Left lung (tissue), 10 donors: ENCODE data around the gene MID1. TPM values are rescaled to one million over a fixed set of nuclear protein-coding genes. Genes with fewer than 3 reads are reported as not detected.

Experiments
- ATAC-seq: fragments of 200-7000 bp; cut with Tn5 transposase; one replicate; pipeline ENCODE4 v1.9.1; 2020; ENCODE audit warnings: moderate library complexity
- DNase-seq, 4 donors: peaks; one replicate each; pipeline ENCODE4 v3.0.0-alpha.2; 2013 to 2020
- H3K27ac ChIP-seq, 2 donors: fragments of 200-600 bp; sonication (generic) in 1 of 2; one replicate each; pipeline versions ENCODE4 v1.5.0 to v1.8.0; 2020 to 2021
- H3K27me3 ChIP-seq, 2 donors: fragments of 200-600 bp; sonication (generic) in 1 of 2; one replicate each; pipeline versions ENCODE4 v1.5.0 to v1.8.0; 2020 to 2021
- H3K36me3 ChIP-seq, 2 donors: fragments of 200-600 bp; sonication (generic) in 1 of 2; one replicate each; pipeline versions ENCODE4 v1.5.0 to v1.8.0; 2020 to 2021
- H3K4me1 ChIP-seq, 2 donors: fragments of 200-600 bp; one replicate each; pipeline ENCODE4 v1.8.0; 2021
- H3K4me3 ChIP-seq, 2 donors: fragments of 200-600 bp; sonication (generic) in 1 of 2; one replicate each; pipeline versions ENCODE4 v1.5.0 to v1.8.0; 2020 to 2021; ENCODE audit warnings: mild to moderate bottlenecking in 1 of 2
- H3K9me3 ChIP-seq, 2 donors: fragments of 200-600 bp; sonication (generic) in 1 of 2; one replicate each; pipeline versions ENCODE4 v1.5.0 to v1.8.0; 2020 to 2021
- CTCF ChIP-seq, 2 donors: fragments of 200-600 bp; sonication (generic) in 1 of 2; IDR thresholded peaks; one replicate each; pipeline versions ENCODE4 v1.5.0 to v1.8.0; 2021; ENCODE audit warnings: antibody characterized with exemption in 2 of 2
- intact Hi-C, 2 donors: fragments of 100-400 bp; cut with DNase I; formaldehyde crosslinking; loops; one replicate each; pipeline versions ENCODE4 v1.11.2 to v1.14.2; 2022
- polyA plus RNA-seq, 6 donors: library from polyadenylated mRNA; unstranded; fragments of 120-200 nt; gene quantifications; one replicate each; pipeline ENCODE4 v1.2.1, GENCODE V29; 2013; ENCODE audit not compliant: insufficient read length in 6 of 6
- total RNA-seq, 2 donors: library from RNA; stranded (reverse); fragmentation: NEBNext Ultra II Directional; extraction: Animal tissue kit (Norgen Biotek cat#: 25700); gene quantifications; one replicate each; pipeline ENCODE4 v1.2.1, GENCODE V29; 2021
- donor health status: DM: no; HTN: yes; CAD: no.
- donor health status: DM: no; HTN: no; CAD: no.

The MID1 gene
- total and polyA plus RNA-seq, 8 donors, result 19.3 to 29.8 (median 24.2) TPM

GRCh38 chrX:10524578-10524977 is 95.8 kb downstream of the MID1 start:
- H3K9me3 ChIP-seq, result no peaks in the 10 kb centered on the region
- intact Hi-C loops, result no loop called here
- H3K4me3 ChIP-seq, result no peak overlapping the region
- H3K36me3 ChIP-seq, result no peaks in the 10 kb centered on the region
- DNase-seq (no peak), ATAC-seq (no peak)
- H3K27ac ChIP-seq, result no peak overlapping the region
- H3K4me1 ChIP-seq, result no peaks in the 10 kb centered on the region
- no peak for TF ChIP-seq CTCF (IDR thresholded peaks at IDR 0.05)
- no peaks in the 10 kb centered on the region for H3K27me3 ChIP-seq

- Histone ChIP-seq H3K36me3 (no peaks in the 10 kb centered on the region), H3K9me3 (no peaks in the 10 kb centered on the region), H3K27me3 (no peaks in the 10 kb centered on the region), H3K4me3 (no peak overlapping the region), H3K4me1 (no peaks in the 10 kb centered on the region), H3K27ac (no peak overlapping the region)
- intact Hi-C loops, result no loop called here
- DNase-seq, result no peak
- ATAC-seq, result peak; percentile 22
- no peak for TF ChIP-seq CTCF (IDR thresholded peaks at IDR 0.05)
Measured at GRCh38 chrX:10519761-10520160, 100.6 kb downstream of the MID1 start.

GRCh38 chrX:10519278-10519677 is 101.1 kb downstream of the MID1 start:
- TF ChIP-seq CTCF (IDR thresholded peaks at IDR 0.05), result no peak
- no peaks in the 10 kb centered on the region for H3K9me3 ChIP-seq
- ATAC-seq, result no peak
- DNase-seq, result no peak
- intact Hi-C loops, result no loop called here
- H3K27me3 ChIP-seq, result no peaks in the 10 kb centered on the region
- H3K36me3 ChIP-seq, result no peaks in the 10 kb centered on the region
- no peaks in the 10 kb centered on the region for H3K4me1 ChIP-seq
- no peak overlapping the region for H3K27ac ChIP-seq
- H3K4me3 ChIP-seq, result no peak overlapping the region

- DNase-seq, result no peak
- Histone ChIP-seq H3K27ac (no peak overlapping the region), H3K9me3 (no peaks in the 10 kb centered on the region), H3K4me1 (no peaks in the 10 kb centered on the region), H3K36me3 (no peaks in the 10 kb centered on the region), H3K4me3 (no peak overlapping the region), H3K27me3 (no peaks in the 10 kb centered on the region)
- intact Hi-C loops, result no loop called here
- ATAC-seq, result no peak
- no peak for TF ChIP-seq CTCF (IDR thresholded peaks at IDR 0.05)
Measured at GRCh38 chrX:10518073-10518472, 102.3 kb downstream of the MID1 start.

GRCh38 chrX:10516781-10517322 is 103.5 kb downstream of the MID1 start:
- Histone ChIP-seq H3K4me1 (no peaks in the 10 kb centered on the region), H3K36me3 (no peaks in the 10 kb centered on the region), H3K9me3 (no peaks in the 10 kb centered on the region), H3K27me3 (no peaks in the 10 kb centered on the region), H3K27ac (no peak overlapping the region), H3K4me3 (no peak overlapping the region)
- no peak for DNase-seq
- intact Hi-C loops, result no loop called here
- ATAC-seq, result no peak
- no peak for TF ChIP-seq CTCF (IDR thresholded peaks at IDR 0.05)
